Stimulated activated CD8-positive, alpha-beta memory T cell treated with anti-CD3 and anti-CD28 coated beads, Interleukin-2, amount 100 ng/mL, for 48 hours (primary cell): ENCODE measurements around the gene BTNL9.
"Not testable (repeated sequence)": the region's sequence is repeated elsewhere in the genome, so short reads cannot be mapped to it uniquely, and the experiment has no call there.

ENCODE experiments used
- DNase-seq, 2 donors: peaks; one replicate each; pipeline ENCODE4 v3.0.0-alpha.2; 2020; ENCODE audit warnings: low read depth in 2 of 2

The BTNL9 gene

DNA sequence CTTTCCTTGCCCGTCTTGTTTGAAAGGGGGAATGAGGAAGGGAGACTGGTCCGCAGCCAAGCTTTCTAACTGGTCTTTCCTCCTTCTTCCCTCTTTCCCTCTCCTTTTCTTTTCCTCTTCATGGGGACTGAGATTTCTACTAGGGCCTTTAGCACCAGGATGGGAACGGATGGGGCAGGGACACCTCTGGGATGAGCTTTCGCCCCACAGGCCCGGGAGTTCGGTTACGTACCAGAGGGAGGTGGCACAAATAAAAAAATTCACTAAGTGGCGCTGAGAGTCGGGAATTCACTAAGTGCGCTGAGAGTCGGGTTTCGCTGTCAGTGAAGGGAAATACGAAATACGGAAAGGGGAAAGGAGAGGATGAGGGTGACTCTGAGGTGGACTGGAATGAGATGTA, 21.6 kb downstream of the BTNL9 start:
- no peak for DNase-seq

DNA sequence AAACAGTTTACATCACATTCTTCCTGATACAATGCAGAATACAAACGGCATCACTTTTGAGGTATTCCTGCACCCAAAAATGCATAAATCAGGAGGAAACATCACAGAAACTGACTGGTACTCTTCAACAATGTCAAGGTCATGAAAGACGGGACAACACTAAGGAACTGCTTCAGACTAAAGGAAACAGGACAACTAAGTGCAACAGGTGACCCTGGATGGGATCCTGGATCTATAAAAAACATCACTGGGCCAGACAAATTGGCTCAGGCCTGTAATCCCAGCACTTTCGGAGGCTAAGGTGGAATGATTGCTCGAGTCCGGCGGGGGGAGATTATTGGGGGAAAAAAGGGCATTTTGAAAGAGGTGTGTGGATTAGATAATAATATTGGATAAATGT, 22.6 kb downstream of the BTNL9 start:
- DNase-seq, result no peak

DNA sequence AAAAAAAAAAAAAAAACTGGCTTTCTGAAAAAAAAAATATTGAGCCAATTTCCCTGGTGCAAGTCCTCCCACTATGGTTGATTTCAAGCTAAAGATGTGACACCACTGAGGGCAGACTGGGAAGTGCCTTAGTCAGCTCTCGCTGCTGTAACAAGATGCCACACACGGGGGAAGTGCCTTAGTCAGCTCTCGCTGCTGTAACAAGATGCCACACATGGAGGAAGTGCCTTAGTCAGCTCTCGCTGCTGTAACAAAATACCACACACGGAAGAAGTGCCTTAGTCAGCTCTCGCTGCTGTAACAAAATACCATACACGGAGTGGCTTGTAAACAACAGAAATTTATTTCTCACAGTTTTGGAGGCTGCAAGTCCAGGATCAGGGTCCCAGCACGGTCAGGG, 23.4 kb downstream of the BTNL9 start:
- DNase-seq, result no peak

DNA sequence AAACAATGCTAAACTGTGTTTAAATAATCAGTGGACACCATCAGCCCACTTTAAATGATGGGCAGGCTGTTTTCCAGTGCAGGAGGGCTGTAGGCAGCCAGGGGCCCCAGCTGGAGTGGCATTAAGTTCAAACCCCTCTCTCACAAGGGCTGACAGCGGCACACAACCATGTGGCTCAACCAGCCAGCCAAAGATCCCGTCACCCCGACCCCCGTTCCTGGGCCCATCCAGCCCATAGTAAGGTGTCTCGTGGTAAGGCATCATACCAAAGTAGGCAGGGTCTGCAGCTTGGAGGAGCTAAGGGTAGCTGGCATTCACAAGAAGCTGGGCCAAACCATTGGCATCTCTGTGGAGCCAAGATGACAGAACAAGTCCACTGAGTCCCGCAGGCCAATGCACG, 24.9 kb downstream of the BTNL9 start:
- no peak for DNase-seq

DNA sequence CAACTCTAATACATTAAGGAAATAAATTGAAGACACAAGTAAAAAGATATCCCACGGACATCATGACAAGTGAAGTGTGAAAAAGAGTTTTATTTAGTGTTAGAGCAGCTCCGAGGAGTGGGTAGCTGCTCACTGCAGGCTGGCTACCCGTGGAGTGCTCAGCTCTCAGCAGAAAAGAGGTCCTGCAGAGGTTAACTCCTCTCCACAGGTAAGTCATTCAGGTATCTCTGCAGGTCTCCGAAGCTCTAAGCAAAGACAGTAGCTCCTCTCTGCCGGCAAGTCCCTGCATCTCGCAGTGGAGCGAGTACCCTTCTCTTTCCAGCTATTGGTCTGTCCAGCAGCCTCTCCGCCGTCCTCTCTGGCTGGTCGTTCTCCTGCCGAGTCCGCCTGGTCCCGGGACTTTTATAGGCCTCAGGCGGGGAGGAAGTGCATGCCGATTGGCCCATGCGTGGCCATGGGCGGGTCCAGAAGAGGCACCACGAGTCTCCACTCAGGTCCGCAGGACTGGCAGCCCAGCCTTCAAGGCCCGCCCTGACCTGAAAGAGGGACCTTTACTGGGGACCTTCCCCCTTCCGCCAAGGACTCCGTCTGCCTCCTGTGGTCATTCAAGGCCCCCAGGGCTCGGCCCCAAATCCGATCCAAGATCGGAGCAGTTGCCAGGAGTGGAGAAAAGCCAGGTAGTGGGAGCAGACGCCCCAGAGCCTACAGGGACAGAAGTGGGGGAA, 29.9 kb downstream of the BTNL9 start:
- no peak for DNase-seq

DNA sequence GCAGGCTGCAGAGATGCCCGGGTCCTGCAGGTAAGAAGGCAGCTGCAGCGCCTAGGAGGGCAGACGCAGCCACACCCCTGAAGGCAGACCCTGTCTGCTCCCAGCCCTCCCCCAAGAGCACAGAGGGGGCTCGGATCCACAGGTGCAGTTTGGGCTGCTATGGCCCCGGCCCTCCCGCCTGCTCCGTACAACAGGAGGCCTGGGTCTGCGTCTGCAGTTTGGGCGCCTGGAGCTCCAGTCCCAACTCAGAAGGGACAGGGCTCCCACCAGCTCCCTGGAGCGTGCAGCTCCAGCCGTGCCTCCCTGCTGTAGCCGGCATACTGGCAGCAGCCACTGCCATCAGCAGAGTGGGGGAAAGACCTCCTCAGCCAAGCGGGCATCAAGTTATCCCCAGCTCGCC, 30.5 kb downstream of the BTNL9 start:
- no peak for DNase-seq

DNA sequence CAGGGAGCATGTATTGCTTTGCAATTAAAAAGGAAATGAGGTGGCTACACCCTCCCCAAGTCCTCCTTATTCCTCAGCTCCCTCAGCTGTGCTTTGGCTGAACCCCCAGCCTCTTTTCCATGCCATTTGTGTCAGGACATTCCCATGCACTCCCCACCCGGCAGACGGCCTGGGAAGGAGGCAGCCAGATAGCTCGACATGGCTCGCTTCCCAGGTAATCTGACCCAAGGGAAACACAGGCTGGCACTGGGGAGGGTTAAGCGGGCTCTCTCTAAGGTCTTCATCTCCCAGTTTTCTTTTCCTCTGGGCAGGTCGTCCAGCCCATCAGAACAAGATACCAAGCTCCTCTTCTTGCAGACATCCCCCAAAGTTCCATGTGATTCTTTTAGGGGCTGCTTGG, 31.2 kb downstream of the BTNL9 start:
- no peak for DNase-seq

DNA sequence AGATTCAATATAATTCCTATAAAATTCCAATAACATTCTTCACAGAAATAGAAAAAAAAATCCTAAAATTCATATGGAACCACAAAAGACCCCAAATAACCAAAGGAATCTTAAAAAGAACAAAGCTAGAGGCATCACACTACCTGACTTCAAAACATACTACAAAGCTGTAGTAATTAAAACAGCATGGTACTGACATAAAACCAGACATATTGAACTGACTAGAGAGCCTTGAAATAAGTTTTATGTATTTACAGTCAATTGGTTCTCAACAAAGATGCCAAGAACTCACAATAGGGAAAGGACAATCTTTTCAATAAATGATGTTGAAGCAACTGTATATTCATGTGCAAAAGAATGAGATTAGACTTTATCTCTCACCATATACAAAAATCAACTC, 36.9 kb downstream of the BTNL9 start:
- DNase-seq, result no peak

DNA sequence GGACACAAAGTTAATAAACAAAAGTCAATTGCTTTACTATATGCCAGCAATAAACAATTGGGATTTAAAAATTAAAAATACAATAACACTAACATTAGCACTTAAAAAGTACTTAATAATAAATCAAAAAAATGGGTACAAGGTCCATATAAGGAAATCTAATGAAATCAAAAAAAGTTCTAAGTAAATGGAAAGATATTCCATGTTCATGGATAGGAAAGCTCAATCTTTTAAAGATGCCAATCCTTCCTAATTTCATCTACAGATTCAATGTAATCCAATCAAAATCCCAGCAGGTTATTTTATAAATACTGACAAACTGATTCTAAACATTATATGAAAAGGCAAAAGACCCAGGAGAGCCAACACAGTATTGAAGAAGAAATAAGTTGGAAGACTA, 41.9 kb downstream of the BTNL9 start:
- no peak for DNase-seq

DNA sequence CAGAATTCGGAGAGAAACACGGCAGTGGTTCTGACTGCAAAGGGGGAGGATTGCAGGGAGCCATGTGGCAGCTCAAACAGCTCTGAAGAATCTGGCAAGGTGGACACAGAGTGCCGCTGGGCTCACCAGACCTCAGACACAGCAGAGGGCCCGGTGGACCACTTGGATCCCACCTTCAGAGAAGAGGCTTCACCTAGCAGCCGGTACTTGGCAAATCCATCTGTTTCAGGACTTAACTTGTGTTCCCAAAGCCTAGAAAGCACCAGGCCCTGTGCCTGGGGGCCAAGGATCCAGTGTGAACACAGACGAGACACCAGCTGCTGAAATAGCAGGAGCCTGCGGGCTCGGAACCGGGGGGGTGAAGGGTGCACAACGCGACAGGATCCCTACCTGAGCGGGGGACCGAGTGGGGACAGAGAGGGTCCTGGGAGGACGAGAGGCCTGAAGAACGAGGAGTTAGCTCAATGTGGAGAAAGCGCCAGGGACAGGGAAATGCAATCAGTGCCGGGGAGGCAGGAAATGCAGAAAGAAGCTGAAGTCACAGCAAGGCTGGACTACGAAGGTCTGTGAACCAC, 44.6 kb downstream of the BTNL9 start:
- no peak for DNase-seq

DNA sequence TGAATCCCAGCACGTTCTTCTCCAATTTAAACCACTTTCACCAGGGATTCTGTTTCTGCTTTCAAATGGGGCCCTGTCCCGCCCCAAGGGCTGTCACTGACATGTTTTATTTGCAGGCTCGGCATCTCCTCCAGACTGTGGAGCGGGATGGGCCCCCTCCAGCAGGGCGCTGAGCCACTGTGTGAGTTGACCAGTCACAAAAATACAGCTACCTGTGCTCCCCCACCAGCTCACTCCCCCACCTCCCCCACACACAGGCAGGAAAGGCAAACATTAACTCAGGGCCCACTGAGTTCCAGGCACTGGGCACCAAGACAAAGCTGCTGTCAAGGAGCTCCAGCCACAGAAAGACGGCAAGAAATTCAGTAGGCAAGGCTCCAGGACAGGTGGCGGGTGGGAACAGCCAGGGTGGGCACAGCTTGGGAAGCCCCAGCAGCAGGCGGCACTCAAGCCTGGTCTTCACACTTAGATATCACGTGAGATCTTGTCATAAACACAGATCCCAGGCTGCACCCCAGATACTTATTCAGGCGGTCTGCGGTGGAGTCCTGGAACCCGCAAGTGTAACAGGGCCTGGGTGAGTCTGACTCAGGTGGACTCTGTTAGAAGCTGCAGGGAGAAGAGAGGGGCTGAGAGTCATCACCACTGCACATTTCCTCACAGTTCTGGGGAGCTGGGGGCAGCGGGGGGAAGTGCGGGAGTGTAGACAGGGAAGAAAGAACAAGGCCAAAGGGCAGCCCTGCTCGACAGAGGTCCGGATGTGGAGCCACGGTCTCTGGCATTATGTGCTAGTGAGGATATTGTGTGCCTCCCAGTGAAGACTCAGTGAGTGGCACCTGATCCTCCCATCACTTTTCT, 46.2 kb downstream of the BTNL9 start:
- no peak for DNase-seq

DNA sequence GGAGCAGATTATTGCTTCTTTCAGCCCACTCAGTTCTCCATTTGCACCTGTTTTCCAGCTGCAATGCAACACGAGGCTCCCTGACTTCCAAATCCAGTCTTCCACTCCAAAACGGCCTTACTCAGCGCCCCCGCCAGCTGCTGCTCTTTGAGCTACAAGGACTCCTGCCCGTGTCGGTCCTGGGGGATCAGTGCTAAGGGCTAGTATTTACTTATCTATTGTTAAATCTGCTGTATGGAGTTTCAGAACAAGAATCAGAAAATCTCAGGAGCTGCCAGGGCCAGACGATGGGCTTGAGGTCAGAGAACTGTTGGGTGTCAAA, 46.8 kb downstream of the BTNL9 start:
- no peak for DNase-seq

DNA sequence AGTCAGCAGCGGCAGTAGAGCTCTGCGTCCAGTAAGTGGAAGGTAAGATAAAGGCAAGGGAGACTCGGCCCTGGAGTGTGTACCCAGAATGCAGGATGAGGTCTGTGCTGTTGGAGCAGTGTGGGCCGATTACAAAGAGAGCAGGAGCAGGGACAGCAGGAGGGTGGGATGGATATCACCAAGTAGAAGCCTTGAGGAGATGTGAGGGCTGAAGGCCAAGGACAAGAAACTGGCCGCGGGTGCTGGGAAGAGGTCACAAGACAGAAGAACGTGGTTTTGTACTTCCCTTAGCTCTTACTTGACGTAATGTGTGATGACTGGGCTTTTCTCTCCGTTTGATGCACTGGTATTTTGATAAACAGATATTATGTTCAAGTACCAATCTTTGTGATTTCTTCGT, 47.2 kb downstream of the BTNL9 start:
- DNase-seq, result no peak

DNA sequence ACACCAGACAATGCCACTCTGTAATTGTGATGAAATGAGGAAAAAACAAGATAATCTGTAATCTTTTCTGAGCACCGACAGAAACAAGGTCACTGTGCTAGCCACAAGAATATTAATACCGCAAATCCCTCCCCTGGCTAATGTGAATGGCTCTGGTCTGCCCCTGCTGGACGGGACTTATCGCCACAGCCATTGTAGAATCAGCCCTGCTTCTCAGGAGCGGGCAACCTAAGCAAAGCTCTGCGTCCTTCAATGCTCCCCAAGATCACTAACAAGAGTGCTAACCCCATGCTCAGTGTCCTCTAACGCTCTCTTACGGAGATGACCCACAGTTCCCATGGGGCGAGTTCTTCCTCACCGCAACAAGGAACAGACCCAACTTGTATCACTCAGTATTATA, 48.2 kb downstream of the BTNL9 start:
- no peak for DNase-seq

DNA sequence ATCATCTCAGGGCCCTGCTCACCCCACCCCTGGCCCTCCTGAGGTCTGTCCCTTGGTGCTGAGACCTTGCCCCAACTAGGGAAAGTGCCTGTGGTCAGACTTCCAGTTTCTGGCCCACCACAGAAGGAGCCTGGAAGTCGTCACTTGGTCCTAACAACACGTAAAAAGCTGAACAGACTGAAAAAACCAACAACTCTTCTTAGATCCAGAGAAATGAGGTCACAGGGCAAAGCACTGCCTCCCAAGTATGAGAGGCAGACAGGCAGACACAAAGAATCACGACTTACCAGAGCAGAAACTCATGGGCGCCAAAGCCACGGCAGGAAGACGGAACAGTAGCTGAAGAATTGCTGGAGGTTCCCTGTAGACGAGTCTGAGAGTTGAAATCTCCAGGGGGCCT, 52.4 kb downstream of the BTNL9 start:
- no peak for DNase-seq

DNA sequence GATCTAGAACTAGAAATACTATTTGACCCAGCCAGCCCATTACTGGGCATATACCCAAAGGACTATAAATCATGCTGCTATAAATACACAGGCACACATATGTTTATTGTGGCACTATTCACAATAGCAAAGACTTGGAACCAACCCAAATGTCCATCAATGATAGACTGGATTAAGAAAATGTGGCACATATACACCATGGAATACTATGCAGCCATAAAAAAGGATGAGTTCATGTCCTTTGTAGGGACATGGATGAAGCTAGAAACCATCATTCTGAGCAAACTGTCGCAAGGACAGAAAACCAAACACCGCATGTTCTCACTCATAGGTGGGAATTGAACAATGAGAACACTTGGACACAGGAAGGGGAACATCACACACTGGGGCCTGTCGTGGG, 55.1 kb downstream of the BTNL9 start:
- not testable (repeated sequence) for DNase-seq

DNA sequence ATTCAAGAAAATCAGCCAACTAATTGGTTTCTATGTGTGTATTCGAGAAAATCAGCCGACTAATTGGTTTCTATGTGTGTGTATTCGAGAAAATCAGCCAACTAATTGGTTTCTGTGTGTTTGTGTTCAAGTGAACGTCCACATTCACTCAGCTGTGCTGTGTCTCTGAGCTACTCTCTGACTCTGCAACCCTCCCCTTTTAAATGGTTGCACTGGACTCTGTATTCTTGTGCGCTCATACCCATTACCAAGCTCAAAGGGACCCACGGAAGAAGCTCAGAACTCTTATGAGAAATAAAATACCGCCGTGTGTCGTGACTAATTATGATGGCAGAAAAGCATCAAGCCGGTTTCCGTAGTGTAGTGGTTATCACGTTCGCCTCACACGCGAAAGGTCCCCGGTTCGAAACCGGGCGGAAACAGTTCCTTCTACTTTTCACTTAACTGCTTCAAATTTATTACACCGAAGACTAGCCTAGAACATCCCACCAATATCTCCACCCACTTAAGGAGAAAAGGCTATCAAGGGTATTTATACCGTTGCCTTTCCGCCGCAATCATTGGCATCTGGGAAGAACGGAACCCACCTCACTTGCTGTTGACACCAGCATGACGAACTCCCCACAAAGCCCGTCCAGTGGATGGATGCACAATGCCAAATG, 56.8 kb downstream of the BTNL9 start:
- not testable (repeated sequence) for DNase-seq

DNA sequence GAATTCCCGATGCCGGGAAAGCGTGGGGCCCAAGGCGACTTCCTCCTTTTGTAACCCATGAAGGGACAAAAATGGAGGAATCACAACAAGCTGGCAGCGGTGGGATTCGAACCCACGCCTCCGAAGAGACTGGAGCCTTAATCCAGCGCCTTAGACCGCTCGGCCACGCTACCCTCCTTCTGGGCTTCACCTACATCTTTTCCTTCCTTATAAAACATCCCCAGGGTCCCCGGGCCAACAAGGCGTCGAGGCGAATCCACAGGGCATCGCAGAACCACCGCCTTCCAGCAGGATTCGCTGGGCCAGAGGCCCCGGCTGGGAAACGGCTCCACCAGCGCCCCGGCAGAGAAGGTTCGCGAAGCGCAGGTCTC, 57.3 kb downstream of the BTNL9 start:
- DNase-seq, result not testable (repeated sequence)

DNA sequence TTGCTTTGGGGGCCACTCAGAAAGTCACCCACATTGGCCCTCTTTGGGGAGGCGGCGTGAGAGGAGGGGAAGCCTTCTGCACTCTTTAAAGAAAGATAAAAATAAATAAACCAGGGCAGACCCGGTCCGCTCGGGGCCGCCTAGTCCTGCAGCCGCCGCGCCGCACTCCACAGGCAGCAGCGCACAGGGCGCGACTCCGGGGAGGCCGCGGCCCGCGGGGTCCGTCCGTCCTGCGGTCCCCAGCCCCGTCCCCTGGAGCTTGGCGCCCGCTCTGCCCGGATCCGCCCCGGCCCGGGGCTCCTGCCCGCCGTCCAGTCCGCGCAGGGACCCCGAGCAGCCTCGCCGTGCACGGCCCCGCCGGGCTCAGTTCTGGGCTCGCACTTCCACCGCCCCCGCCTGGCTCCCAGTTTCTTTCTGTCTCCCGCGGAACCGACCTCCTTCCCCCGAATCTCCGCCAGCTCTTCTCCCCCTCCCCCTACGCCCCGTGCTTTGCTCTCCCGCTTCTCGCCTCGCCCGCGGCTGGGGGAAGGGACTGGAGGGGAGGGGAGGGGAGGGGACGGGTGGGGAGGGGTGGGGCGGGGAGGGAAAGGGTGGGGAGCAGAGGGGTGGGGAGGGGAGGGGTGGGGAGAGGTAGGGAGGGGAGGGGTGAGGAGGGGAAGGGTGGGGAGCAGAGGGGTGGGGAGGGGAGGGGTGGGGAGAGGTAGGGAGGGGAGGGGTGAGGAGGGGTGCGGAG, 57.9 kb downstream of the BTNL9 start:
- DNase-seq, result not testable (repeated sequence)

DNA sequence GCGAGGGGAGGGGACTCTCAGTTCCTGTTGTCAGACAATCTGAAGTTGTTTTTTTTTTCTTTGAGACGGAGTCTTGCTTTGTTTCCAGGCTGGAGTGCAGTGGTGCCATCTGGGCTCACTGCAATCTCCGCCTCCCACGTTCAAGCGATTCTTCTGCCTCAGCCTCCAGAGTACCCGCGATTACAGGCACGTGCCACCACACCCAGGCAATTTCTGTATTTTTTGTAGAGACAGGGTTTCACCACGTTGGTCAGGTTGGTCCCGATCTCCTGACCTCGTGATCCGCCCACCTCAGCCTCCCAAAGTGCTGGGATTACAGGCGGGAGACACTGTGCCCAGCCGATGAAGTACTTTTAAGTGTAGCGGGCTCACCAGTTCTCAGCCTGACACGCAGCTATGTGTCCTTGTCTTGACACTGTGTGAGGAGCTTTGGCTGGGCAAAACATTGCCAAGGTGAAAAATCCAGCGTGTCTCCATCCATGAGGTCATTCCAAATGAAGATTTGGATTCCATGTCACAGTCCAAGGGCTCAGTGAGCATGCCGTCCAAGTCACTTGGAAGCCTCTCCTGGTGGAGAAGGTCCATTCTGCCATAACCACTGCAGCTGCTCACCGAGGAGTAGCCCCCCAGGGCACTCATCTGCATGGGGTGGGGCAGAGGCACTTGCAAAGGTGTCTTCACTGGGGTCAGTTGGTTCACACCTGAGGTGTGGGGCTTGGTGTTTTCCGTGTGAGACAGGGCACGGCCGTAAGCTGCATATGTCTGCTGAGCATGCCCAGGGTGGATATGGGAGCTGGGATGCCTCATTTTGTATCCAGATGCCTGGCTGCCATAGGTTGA, 58.9 kb downstream of the BTNL9 start:
- no peak for DNase-seq

DNA sequence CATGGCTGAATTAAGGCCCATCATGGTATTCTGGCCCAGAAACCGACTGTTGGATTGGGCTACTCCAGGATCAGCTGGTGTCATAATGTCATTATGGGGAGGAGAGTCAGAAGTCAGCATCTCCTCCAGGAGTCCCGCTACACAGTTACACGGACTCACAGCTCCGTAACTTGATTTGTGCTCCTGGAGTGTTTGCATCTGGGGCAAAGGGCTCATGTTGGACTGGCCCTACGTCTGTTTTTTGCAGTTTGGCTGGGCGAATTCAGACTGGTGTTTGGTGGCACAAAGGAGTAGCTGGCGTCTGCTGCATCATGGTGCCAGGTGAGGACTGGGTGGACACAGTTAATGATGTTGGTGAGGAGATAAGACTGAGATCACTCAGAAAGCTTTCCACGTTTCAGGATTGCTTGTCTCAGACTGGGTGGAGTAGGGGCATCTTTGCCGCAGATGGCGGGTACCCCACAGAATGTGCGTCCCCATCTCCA, 59.6 kb downstream of the BTNL9 start:
- DNase-seq, result no peak
